Measurements from ENCODE around the gene HYLS1.

Gene HYLS1

GRCh38 chr11:125933030-125933813, 45.8 kb downstream of the HYLS1 start:
- DNase-seq (ENCODE audit: low read depth): no peak

- no peak for DNase-seq (ENCODE audit: low read depth)
Observed at GRCh38 chr11:125934473-125934872, 47.0 kb downstream of the HYLS1 start.

GRCh38 chr11:125935056-125935455, 47.6 kb downstream of the HYLS1 start:
- DNase-seq (ENCODE audit: low read depth): no peak

GRCh38 chr11:125935618-125936199, 48.2 kb downstream of the HYLS1 start:
- peak; percentile 5 for DNase-seq (ENCODE audit: low read depth)

GRCh38 chr11:125938418-125938817, 51.0 kb downstream of the HYLS1 start:
- no peak for DNase-seq (ENCODE audit: low read depth)

GRCh38 chr11:125939081-125939521, 51.6 kb downstream of the HYLS1 start:
- no peak for DNase-seq (ENCODE audit: low read depth)

- DNase-seq (ENCODE audit: low read depth): no peak
Observed at GRCh38 chr11:125940145-125940544, 52.7 kb downstream of the HYLS1 start.

- DNase-seq (ENCODE audit: low read depth): no peak
Observed at GRCh38 chr11:125941267-125941618, 53.8 kb downstream of the HYLS1 start.

GRCh38 chr11:125941619-125942611, 54.4 kb downstream of the HYLS1 start:
- no peak for DNase-seq (ENCODE audit: low read depth)

- DNase-seq (ENCODE audit: low read depth): no peak
Observed at GRCh38 chr11:125942771-125943428, 55.4 kb downstream of the HYLS1 start.

- no peak for DNase-seq (ENCODE audit: low read depth)
Observed at GRCh38 chr11:125943661-125944349, 56.3 kb downstream of the HYLS1 start.

GRCh38 chr11:125944350-125945010, 57.0 kb downstream of the HYLS1 start:
- no peak for DNase-seq (ENCODE audit: low read depth)

- DNase-seq (ENCODE audit: low read depth): no peak
Observed at GRCh38 chr11:125945011-125945796, 57.7 kb downstream of the HYLS1 start.

GRCh38 chr11:125945797-125946520, 58.5 kb downstream of the HYLS1 start, which contains the start of gene VSIG10L2:
VSIG10L2 (plus strand) TSS chr11:125946044; CDS start chr11:125946056, 12 bp downstream.
- DNase-seq (ENCODE audit: low read depth): no peak

GRCh38 chr11:125946712-125947418, 59.4 kb downstream of the HYLS1 start:
- no peak for DNase-seq (ENCODE audit: low read depth)

GRCh38 chr11:125947419-125948277, 60.2 kb downstream of the HYLS1 start:
- DNase-seq (ENCODE audit: low read depth): no peak

GRCh38 chr11:125948278-125949051, 61.0 kb downstream of the HYLS1 start:
- DNase-seq (ENCODE audit: low read depth): no peak
